HG03432 (cell line): ENCODE results near the gene FNDC5.
"Not testable (repeated sequence)": the region's sequence is repeated elsewhere in the genome, so short reads cannot be mapped to it uniquely, and the experiment has no call there.

Source experiments
- ATAC-seq: cut with Tn5 transposase; IDR thresholded peaks from one replicate; pipeline ENCODE4 v1.9.1; 2021; ENCODE audit warnings: mild to moderate bottlenecking, moderate library complexity; ENCODE audit not compliant: unreplicated experiment

Gene FNDC5

DNA sequence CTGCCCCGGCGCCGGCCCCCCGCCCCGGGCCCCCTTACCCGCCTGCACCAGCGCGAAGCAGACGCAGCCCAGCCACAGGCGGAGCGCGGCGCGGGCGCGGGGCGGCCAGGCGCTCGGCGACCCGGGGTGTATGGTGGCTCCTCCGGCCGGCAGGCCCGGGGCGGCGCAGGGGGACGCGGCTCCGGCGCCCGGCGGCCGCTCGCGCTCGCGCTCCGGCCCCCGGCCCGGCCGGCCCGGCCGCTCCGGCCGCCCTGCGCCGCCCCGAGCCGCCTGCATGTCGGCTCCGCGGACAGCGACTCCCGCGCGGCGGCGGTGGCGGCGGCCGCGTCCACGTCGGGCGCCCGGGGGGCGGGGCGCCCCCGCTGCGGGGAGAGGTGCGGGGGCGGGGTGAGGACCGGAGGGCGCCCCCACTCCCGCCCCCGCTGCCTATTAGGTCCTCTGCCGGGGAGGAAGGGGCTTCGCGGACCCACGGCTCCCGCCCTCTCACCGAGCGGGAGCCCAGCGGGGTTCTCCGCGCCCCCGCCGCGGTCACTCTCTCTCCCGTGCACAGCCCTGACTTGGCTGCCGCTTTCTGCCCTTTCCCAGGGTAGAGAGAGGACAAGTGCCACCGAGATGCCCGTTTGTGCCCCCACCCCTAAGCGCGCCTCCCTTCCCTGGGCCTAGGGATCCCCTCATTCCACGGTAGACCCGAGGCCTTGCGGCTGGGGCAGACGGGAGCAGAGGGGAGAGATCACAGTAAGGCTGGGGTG, at the start of gene FNDC5:
Gene FNDC5, minus strand, starts transcription at position 298 of the 749 bp plus-strand sequence.
- ATAC-seq: no peak

DNA sequence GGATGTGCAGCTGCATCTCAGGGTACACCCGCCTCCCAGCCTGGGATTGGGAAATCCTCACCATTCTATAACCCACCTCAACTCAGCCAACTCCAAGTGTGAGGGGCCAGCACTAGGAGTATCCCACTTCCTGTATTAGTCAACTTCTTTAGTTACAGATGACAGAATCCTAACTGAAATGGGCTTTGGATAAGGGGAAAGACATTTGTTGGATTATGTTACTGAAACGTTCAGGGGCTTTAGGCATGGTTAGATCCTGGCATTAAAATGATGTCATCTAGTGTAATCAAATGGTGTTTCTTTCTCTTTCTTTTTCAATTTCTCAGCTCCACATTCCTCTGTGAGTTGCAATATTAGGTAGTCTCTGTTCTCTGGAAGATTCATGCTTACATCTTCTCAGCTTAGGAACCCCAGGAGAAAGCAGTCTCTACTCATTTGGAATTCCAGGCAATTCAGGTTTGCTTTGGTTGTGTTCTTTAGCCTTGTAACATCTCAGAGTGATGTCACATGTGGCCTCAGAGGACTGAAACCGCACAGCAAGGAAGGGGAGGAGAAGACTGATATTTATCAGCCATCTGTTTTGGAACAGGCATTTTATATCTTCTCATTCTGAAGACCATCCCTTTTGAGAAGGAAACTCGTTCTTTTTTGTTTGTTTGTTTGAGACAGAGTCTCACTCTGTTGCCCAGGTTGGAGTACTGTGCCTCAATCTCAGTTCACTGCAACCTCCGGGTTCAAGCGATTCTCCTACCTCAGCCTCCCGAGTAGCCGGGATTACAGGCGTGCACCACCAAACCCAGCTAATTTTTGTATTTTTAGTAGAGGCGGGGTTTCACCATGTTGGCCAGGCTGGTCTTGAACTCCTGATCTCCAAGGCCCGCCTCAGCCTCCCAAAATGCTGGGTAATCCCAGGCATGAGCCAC, 49.4 kb upstream of the FNDC5 start:
- no peak for ATAC-seq

DNA sequence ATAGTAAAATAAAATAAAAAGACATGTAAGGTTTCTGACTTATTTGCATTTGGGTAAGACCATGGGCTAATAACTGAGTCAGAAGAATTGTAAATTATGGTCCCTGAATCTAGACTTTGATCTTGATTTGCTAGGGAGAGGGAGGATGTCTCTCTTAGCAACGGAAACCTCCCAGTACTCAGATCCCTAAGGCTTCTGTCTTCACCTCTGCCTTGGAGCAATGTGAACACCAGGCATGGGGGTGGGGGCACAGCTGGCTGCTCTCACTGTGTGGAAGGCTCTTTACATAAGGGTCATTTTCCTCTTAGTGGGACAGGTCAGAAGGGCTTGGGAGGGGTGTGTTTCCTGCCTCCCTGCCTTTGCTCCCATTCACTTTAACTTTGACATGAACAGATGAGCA, 47.5 kb upstream of the FNDC5 start:
- no peak for ATAC-seq

DNA sequence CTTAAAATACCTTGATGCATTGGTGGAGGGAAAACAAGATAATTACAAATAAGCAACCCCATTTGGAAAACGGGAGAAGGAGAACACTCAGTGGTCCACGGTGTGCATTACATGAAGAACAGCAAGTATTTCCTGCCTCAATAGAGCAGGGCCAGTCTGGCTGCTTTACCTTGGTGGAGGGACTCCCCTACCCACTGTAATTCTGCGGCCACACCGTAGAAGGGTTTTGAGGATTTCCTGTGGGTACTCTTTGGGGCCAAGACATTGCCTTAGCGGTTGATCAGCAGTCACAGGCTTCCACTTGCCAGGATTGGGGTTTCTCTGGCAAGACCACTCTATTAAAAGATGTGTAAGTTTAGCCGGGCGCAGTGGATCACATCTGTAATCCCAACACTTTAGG, 46.8 kb upstream of the FNDC5 start:
- ATAC-seq: no peak

DNA sequence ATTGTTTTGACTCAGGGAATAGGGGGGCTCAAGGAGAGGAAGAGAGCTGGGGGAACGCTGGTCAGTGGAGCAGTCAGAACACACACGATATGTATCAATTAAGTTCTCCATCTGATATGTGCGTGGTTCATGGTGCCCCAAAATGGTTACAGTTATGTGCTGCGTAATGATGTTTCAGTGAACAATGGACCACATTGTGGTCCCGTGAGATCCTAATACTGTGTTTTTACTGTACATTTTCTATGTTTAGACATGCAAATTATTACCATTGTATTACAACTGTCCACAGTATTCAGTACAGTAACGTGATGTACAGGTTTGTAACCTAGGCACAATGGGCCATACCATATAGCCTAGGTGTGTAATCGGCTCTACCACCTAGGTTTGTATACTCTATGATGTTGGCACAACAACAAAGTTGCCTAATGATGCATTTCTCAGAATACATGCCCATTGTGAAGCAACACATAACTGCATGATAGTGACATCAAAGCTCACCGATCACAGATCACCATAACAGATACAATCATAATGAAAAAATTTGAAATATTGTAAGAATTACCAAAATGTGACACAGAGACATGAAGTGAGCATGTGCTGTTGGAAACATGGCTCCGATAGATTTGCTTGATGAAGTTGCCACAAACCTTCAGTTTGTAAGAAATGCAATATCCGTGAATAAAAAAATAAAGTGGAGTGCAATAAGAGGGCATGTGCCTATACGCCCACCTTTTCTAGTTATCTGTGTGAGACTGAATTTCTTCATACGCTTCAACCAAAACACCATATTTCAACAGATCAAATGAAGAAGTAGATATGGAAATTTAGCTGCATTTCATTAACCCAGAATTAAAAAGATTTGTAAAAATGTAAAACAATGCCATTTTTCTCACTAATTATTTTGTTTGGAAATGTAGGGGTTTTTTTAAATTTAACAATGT, 45.3 kb upstream of the FNDC5 start:
- no peak for ATAC-seq

DNA sequence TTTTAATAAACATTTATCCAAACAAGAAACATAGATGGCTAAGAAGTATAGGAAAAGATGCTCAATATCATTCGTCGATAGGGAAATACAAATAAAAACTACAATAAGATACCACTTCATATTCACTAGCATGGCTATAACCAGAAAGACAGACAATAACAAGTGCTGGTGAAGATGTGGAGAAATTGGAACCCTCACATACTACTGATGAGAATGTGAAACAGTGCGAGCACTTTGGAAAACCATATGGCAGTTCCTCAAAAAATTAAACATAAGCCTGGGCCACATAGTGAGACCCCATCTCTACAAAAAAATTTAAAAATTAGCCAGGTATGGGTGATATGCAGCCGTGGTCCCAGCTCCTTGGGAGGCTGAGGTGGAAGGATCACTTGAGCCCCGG, 39.6 kb upstream of the FNDC5 start:
- no peak for ATAC-seq

DNA sequence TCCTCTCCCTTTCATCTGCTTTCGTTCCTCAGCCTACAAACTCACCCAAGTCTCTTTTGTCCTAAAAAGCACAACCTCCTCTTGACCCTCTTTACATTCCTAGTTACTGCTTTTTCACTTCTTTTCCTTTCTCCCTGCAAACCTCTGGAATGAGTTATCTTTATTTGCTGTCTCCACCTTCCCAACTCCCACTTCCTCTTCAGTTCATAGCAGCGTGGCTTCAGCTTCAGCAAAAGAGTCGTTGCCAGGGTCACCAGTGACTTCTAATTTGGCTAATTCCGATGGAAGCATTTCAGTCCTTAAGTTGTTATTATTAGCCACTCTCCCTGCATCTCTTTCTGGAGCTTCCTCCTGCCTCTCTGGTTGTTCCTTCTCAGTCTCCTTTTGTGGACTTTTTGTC, 36.7 kb upstream of the FNDC5 start:
- no peak for ATAC-seq

DNA sequence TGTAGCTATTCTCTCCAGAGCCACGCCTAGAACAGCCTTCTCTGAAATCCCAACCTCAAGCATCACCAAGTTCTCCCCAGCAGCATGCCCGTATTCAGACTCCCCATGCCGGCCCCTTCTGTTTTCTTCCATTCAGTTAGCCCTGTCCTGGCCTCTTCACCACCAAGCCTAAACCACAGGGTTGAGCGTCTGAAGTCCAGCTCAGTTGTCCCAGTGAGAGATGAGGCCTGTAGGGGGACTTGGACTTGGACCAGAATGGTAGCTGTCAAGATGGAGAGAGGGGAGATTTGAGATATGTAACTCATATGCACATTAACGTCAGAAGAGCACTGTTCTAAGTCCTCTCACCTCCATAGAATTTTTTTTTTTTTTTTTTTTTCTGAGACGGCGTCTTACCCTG, 35.9 kb upstream of the FNDC5 start:
- no peak for ATAC-seq

DNA sequence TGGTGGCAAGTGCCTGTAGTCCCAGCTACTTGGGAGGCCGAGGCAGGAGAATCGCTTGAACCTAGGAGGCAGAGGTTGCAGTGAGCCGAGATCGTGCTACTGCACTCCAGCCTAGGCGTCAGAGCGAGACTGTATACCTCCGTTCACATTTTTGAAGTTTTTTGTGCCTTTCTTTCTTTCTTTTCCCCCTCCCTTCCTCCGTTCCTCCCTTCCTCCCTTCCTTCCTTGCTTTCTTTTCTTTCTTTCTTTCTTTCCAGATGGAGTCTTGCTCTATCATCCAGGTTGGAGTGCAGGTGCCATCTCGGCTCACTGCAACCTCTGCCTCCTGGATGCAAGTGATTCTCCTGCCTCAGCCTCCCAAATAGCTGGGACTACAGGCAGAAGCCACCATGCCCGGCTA, 34.9 kb upstream of the FNDC5 start:
- ATAC-seq: not testable (repeated sequence)

DNA sequence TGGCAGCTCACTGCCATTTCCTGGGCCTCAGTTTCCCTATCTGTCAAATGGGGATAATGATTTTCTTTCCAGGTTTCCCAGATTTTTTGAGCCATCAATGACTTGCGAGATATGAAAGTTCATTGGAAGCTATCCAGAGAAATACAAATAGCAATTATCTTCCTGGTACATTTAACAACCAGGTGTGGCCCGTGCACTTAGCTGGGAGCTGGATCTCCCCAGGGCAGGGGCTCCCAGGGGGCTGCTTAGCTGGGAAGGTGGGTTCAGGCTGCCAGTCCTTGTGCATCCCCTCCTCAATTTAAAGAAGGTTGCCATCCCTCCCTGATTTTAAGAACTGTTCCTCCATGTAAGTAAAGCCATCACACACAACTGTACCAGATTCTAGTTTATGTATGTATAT, 34.1 kb upstream of the FNDC5 start:
- no peak for ATAC-seq

DNA sequence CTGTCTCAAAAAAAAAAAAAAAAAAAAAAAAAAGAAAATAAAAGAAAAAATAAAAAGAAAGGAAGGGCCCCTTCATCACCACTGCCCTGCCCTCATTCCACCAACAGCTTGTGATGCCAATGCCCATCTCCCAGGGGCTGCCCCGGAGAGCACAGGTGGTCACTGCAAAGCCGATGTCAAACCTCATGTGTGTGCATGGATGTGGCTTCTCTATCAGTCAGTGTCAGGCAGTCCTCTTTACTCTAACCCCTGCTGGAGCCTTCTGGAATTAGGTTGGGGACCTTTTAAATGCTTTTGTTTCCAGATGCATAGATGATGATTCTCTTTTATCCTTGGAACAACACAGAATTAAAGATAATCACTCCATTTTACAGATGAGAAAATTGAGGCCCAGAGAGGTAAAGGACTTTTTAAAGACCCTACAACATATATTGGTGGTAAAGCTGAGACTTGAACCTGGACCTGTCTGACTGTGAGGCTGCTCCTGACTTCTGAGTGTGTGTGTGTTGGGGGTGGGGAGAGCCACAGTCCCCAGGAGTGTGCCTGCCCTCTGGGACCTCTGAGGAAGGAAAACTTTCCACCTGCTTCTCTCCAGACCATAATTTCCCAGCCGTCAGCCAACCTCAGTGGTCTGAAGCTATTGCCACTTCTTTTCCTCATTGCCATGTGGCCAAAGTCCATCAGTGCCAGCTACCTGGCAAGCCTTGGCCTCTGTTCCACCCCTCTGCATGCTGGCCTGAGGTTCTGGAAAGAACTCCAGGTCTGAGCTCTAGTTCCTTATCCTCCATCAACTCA, 33.5 kb upstream of the FNDC5 start:
- ATAC-seq: no peak

DNA sequence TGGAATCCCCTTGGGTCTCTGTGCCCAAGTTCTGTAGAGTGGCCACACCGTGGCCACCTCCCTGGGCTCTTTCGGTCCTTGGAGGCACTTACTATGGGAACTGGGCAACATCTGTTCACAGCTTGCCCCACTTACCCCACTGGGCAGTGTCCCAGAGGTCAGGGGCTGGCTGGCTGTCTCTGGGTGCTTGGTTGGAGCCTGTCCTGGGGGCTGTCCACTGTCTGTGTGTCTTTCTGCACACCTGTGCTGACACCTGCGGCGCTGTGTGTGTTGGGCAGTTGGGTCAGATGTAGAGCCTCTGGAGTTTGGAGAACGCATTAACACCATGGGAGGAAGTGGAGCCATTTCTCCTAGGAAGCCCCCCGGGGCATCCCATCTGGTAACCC, 31.8 kb upstream of the FNDC5 start:
- ATAC-seq: no peak

DNA sequence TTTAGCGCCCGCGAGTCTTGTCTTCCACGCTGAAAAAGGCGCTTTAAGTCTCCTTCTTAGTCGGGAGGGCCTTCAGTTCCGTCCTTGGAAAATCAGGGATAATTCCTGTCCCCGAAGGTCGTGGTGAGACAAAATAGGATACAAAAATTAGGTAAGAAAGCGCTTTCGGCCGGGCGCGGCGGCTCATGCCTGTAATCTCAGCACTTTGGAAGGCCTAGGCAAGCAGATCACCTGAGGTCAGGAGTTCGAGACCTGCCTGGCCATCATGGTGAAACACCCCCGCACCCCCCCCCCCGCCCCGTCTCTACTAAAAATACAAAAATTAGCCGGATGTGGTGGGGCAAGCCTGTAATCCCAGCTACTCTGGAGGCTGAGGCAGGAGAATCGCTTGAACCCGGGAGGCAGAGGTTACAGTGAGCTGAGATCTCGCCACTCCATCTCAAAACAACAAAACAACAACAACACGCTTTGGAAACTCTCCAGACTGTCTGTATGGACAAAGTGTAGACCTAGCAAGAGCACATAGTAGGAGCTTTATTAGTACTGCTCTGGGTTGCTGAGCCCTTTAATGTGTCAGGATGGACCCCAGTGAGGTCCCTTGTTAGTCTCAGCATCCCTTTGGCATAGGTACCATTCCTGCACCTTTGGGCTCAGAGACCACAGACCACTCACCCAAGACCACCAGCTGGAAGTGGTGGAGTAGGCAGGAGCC, 31.3 kb upstream of the FNDC5 start:
- ATAC-seq: no peak

DNA sequence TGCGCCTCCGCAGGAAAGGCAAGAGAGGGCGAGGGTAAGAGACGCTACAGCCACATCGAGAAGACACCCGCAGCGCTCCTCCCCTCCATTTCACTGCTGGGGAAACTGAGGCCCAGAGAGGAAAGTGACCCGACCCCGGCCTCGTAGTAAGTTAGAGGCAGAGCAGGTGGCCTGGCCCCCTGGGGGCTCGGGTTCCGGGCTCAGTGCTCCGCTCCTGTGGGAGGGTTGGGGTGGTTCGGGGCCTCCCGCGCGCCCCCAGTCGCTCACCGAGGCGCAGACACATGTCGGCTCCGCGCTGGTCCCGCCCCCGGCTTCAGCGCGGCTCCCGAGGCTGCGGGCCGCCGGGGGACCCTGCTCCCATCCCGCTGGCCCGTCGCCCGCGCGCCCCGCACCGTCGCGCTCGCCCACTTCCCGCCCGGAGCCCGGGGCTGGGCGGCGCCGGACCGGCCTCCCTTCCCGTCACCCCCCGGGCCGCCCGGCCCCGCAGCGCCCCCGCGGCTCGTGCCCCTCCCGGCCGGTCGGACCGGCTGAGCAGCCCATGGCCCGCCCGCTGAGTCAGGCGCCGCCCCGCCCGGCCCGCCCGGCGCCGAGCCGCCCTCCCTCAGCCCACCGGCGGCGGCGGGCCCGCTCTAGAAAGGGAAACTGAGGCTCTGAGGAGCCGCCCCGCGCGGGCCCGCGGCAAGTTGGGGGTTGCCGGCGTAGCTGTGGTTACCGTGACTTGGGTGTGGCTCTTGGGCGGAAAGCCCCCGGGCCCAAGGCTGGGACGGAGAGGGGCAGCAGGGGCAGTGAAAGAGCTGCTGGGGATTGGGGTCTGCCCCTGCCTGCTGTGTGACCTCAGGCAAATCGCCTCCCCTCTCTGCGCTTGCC, 30.5 kb upstream of the FNDC5 start, which contains the start of gene TMEM54:
Gene TMEM54, minus strand, starts transcription at position 434 of the 867 bp plus-strand sequence. Its CDS starts 151 bp downstream, at position 283.
- no peak for ATAC-seq

DNA sequence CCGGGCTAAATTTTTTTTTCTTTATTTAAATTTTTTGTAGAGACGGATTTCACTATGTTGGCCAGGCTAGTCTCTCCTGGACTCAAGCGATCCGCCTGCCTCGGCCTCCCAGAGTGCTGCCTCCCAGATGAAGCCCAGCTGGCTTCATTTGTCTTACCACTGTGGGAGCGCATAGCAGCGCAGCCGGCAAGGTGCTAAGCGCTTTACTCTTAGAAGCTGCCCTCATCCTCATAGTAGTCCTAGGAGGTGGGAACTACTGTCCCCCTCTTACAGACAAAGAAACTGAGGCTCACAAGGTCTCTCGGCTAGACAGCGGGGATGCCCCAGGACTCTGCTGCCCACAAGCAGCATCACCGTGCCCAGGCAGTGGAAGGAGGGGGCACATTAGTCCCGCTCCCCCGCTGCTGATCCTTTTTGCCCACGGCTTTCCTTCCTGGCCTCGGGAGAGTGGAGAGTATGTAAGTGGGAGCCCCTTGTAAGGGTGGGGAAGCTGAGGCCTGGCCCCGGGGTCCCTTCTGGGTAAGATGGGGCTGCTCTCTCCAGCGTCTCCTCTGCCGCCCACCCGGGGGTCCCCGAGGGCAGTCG, 29.8 kb upstream of the FNDC5 start:
- no peak for ATAC-seq

DNA sequence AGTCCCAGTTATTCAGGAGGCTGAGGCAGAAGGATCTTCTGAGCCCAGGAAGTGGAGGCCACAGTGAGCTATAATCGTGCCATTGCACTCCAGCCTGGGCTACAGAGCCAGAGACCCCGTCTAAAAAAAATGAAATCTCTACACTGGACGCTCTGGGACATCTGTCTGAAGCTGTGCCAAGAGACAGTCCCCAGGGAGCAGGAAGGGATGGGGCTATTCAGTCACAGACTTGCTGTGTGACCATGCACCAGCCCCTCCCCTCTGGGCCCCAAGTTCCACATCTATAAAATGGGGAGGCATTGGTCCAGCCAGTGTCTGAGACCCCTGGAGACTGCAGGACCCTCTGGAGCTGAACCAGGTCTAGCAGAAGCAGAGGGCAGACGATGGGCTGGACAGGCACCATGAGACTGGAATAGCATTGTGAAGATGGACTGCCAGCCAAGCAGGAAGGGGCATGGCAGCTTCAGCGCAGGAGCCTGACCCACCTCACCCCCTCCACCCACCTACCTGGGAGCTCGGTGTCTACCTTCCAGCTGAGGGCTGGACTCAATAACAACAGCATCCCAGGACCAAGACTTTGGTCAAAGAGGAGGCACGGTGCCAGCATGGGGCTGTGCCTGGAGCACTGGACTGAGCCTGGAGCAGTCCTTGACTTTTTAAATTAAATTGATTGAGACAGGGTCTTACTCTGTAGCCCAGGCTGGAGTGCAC, 29.0 kb upstream of the FNDC5 start:
- ATAC-seq: no peak

DNA sequence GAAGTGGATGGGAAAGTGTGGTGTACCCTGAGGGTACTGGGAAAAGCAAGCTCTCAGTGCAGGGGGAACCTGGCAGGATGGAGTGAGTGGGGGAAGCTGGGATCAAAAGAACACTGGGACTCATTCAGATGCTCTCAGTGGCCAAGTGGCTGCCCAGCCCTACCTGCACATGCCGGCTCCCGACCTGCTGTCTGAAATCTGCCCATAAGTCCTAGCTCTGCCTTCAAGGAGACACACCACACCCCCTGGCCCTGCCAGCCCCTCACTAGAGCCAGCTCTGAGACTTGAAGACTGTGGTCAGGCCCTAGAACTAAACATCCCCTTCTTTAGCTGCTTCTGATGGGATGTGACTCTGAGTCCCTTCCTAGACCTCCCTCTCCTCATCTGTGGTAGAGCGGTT, 28.2 kb upstream of the FNDC5 start:
- ATAC-seq: no peak

DNA sequence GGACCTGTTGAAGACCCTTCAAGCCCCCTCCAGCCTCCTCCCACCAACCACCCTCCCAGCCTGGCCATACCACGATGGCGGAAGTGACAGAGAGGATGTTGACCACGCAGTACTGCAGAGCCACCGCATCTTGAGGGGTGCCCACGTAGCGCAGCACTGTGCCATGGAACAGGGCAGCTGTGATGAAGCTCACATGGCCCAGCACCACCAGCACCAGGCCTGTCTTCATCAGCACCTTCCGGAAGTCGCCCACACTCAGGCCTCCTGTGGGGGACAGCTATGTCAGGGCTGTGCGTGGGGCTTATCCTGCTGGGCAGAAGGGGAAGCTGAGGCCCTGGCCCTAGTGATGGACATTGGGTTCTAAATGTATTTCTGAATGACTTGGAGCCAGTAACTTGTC, 27.3 kb upstream of the FNDC5 start:
- no peak for ATAC-seq
